ENCODE results near the gene GUCA1A.
A peak's percentile ranks its signal among the peaks of the same experiment; 100 is the strongest.

GUCA1A gene

GRCh38 chr6:42211726-42212125 lies 38.6 kb downstream of the GUCA1A start:
- TF ChIP-seq CTCF (IDR thresholded peaks at IDR 0.05; ENCODE audit: low read depth, low read length) = no peak
- no peak overlapping the region for H3K4me3 ChIP-seq (ENCODE audit: low read depth, low read length)

DNA sequence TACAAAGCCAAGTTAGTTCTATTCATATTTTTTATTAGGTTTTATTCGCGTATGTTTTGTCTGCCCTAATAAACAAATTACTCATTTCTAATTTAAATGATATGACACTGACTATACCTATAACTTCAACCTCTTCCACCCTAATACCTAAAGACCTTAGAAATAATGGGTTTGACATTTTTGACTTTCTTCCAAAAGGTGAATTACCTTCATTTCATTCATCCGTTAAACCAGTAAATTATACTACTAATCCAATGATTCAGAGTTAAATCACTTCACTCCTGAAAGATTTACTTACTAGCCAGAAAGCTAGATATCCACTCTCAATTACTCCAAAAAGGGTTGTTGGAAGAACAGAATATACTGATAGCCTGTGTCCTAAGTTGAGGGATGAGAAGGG lies 39.3 kb downstream of the GUCA1A start:
- no peak for TF ChIP-seq CTCF (IDR thresholded peaks at IDR 0.05; ENCODE audit: low read depth, low read length)
- no peak overlapping the region for H3K4me3 ChIP-seq (ENCODE audit: low read depth, low read length)

GRCh38 chr6:42216495-42216894 lies 43.3 kb downstream of the GUCA1A start:
- peak overlapping the region; percentile 87 for H3K4me3 ChIP-seq (ENCODE audit: low read depth, low read length)

GRCh38 chr6:42217157-42217518 lies 44.0 kb downstream of the GUCA1A start:
- no peak for TF ChIP-seq CTCF (IDR thresholded peaks at IDR 0.05; ENCODE audit: low read depth, low read length)
- H3K4me3 ChIP-seq (ENCODE audit: low read depth, low read length) = peak overlapping the region; percentile 87

DNA sequence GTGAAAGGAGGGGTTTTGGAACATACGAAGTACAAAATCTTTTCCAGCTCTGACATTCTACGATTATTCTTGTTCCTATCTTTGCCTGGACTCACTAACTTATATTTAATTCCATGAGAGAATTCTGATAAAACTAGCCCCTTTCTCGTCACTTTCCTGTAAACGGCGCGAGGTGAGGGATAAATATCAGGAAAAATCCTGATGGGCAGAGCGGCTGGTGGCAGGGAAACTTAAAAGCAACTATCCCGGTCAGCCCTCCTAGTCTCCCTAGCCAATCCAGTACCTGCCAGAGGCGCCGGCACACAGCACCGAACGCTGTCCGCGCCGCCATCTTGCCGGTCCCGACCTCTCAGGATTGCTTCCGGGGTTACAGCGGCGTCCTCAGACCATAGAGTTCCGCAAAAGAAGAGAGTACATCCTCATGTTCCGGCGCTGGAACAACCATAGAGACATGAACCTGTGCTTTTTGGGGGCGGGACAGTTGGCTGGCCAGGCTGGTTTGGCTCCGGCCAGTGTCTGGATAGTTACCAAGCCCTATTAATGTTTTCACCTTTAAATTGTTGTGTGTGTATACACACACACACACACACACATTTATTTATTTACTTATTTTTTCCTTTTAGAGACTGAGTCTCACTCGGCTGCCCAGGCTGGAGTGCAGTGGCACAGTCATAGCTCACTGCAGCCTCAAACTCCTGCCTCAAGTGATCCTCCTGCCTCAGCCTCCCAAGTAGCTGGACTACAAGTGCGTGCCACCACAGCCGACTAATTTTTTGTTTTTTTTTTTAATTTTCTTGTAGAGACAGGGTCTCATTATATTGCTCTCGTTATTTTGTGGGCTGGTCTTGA lies 44.6 kb downstream of the GUCA1A start, which contains the start of gene MRPS10:
TSS of gene MRPS10 (minus strand) at position 343 of the 849 bp plus-strand sequence. CDS start at position 331, 12 bp downstream.
- peak within 1 kb of the TSS; percentile 87 for H3K4me3 ChIP-seq (ENCODE audit: low read depth, low read length)

DNA sequence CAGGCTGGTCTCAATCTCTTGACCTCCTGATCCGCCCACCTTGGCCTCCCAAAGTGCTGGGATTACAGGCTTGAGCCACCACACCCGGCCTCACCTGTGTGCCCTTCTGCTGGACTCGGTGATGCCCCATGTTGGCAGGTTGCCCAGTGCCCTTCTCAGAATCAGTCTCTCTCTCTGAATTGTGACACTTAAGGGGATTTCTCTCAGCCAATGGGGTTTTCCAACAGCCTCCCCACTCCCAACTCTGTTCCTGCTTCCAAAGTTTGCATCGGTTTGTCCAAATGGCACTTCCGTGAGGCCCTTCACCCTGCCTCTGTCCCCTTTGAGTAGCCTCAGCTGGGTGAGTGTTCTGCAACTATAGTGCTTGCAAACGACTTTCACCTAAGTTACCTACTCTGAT lies 47.6 kb downstream of the GUCA1A start:
- TF ChIP-seq CTCF (IDR thresholded peaks at IDR 0.05; ENCODE audit: low read depth, low read length) = no peak
- no peak overlapping the region for H3K4me3 ChIP-seq (ENCODE audit: low read depth, low read length)

More for the DNA sequence above, 44.6 kb downstream of the GUCA1A start, which contains the start of gene MRPS10:
- no peak for TF ChIP-seq CTCF (IDR thresholded peaks at IDR 0.05; ENCODE audit: low read depth, low read length)

DNA sequence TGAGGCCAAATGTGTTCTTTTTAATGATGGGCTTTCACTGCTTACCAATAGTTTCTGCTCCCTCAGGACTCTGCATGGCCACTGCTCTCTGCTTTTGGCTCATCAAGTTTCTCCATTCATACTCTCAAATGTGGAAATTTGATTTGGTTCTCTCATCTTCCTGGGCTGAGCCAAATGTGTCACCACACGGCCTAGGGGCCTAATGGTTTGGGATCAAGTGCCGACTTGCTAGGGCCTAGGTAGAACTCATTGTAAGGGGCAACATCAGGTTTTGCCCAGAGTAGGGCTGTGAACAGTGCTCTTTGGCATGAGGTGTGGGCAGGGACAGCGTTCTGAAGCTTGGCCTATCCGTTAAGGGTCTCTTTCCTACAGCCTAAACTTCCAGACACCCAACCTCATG lies 48.4 kb downstream of the GUCA1A start:
- no peak for TF ChIP-seq CTCF (IDR thresholded peaks at IDR 0.05; ENCODE audit: low read depth, low read length)
- H3K4me3 ChIP-seq (ENCODE audit: low read depth, low read length) = no peak overlapping the region

Measured in WI38 (cell line).